ENCODE measurements around the gene MLH1.
A peak's percentile ranks its signal among the peaks of the same experiment; 100 is the strongest.

Gene MLH1

GRCh38 chr3:36969540-36970432 is 23.5 kb upstream of the MLH1 start:
- no peak overlapping the region for H3K4me3 ChIP-seq (replicated peaks; ENCODE audit: low read depth, low read length)
- TF ChIP-seq CTCF (IDR thresholded peaks at IDR 0.05; ENCODE audit: insufficient read depth, low read length, poor library complexity, severe bottlenecking), result no peak
- H3K27me3 ChIP-seq (replicated peaks; ENCODE audit: control insufficient read depth, insufficient read depth, low read length), result no peaks in the 10 kb centered on the region
- DNase-seq (ENCODE audit: extremely low read depth, insufficient read length), result peak; percentile 58
- H3K36me3 ChIP-seq (ENCODE audit: control insufficient read depth, insufficient read depth, low read length), result no peaks in the 10 kb centered on the region

- Histone ChIP-seq H3K27me3 (replicated peaks; ENCODE audit: control insufficient read depth, insufficient read depth, low read length) (no peaks in the 10 kb centered on the region), H3K4me3 (replicated peaks; ENCODE audit: low read depth, low read length) (no peak overlapping the region), H3K36me3 (ENCODE audit: control insufficient read depth, insufficient read depth, low read length) (no peaks in the 10 kb centered on the region)
- DNase-seq (ENCODE audit: extremely low read depth, insufficient read length), result no peak
- TF ChIP-seq CTCF (IDR thresholded peaks at IDR 0.05; ENCODE audit: insufficient read depth, low read length, poor library complexity, severe bottlenecking), result no peak
Measured at GRCh38 chr3:36972163-36972562, 21.2 kb upstream of the MLH1 start.

- TF ChIP-seq CTCF (IDR thresholded peaks at IDR 0.05; ENCODE audit: insufficient read depth, low read length, poor library complexity, severe bottlenecking), result no peak
- no peak overlapping the region for H3K4me3 ChIP-seq (replicated peaks; ENCODE audit: low read depth, low read length)
- H3K27me3 ChIP-seq (replicated peaks; ENCODE audit: control insufficient read depth, insufficient read depth, low read length), result no peaks in the 10 kb centered on the region
- no peak for DNase-seq (ENCODE audit: extremely low read depth, insufficient read length)
- H3K36me3 ChIP-seq (ENCODE audit: control insufficient read depth, insufficient read depth, low read length), result no peaks in the 10 kb centered on the region
Measured at GRCh38 chr3:36973139-36973538, 20.2 kb upstream of the MLH1 start.

GRCh38 chr3:36981006-36981405 is 12.3 kb upstream of the MLH1 start:
- no peak for TF ChIP-seq CTCF (IDR thresholded peaks at IDR 0.05; ENCODE audit: insufficient read depth, low read length, poor library complexity, severe bottlenecking)
- H3K36me3 ChIP-seq (ENCODE audit: control insufficient read depth, insufficient read depth, low read length), result peaks cover 7% of the 10 kb centered on the region
- no peak overlapping the region for H3K4me3 ChIP-seq (replicated peaks; ENCODE audit: low read depth, low read length)
- no peak for DNase-seq (ENCODE audit: extremely low read depth, insufficient read length)
- no peaks in the 10 kb centered on the region for H3K27me3 ChIP-seq (replicated peaks; ENCODE audit: control insufficient read depth, insufficient read depth, low read length)

GRCh38 chr3:36988356-36988755 is 5.0 kb upstream of the MLH1 start:
- no peak for TF ChIP-seq CTCF (IDR thresholded peaks at IDR 0.05; ENCODE audit: insufficient read depth, low read length, poor library complexity, severe bottlenecking)
- no peak for DNase-seq (ENCODE audit: extremely low read depth, insufficient read length)
- H3K27me3 ChIP-seq (replicated peaks; ENCODE audit: control insufficient read depth, insufficient read depth, low read length), result no peaks in the 10 kb centered on the region
- peaks cover 7% of the 10 kb centered on the region for H3K36me3 ChIP-seq (ENCODE audit: control insufficient read depth, insufficient read depth, low read length)
- peak overlapping the region; percentile 25; the same call in 1 of the 2 replicates for H3K4me3 ChIP-seq (replicated peaks; ENCODE audit: low read depth, low read length)

Data from GM06990 (cell line).